Stimulated activated CD8-positive, alpha-beta memory T cell treated with anti-CD3 and anti-CD28 coated beads, Interleukin-2, amount 100 ng/mL, for 48 hours (primary cell): Measurements from ENCODE around the gene PPP1R18.

ENCODE experiments used
- DNase-seq, 2 donors: peaks; one replicate each; pipeline ENCODE4 v3.0.0-alpha.2; 2020; ENCODE audit warnings: low read depth in 2 of 2

Gene PPP1R18

DNA sequence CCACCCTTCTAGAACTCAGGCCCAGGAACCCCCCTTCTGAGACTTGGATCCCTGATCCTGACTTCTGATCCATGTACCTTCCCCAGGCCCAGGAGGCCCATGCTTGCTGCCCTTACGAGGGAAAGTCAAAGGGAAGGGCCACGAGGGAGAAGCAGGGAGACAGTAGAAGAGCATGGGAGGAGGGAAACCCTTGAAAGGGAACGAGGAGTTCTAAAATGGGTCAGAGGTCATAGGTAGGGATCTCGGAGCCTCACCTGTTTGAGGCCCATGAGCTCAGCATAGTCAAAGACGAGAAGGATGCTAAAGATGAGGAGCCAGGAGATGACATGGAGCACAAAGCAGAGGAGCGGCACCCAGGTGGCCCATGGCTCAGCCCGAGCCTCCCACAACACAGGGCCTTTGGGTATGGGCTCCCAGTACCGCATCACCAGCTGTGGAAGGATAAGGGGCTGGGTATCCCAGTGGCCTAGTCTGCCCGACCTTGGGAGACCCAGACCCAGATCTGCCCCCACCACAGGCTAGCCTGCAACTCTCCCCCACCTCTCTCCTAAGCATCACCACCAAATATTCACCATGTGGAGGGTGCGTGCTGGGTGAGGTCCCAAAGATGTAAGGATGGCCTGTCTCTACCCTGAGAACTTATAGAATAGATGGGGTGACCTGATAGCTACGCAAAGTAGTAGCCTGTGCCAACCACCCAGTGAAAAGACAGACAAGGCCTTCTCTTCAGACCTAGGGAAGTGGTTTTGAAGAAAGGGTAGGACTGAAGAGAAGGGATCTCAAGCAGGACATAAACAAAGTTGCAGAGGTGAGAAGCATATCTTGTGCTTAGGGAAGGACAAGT lies 2.8 kb upstream of the PPP1R18 start:
- no peak for DNase-seq

DNA sequence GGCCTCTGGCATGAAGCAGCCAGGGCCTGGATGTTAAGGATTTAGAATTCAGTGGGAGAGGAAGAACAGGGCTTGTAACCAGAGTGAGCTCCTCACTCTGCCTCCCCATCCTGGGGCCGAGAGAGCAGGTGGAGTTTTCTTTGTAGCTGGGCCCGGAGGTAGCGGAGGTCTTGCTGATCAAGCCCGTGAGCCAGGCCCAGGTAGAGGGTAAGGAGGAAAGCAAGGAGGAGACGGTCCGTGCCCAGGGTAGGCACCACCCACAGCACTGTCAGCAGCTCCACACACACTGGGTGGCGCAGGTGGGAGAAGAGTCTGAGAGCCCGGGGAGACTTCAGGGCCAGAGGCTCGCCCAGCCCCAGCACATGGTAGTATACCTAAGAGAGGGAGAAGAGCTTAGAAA lies 2.1 kb upstream of the PPP1R18 start:
- DNase-seq, result no peak

DNA sequence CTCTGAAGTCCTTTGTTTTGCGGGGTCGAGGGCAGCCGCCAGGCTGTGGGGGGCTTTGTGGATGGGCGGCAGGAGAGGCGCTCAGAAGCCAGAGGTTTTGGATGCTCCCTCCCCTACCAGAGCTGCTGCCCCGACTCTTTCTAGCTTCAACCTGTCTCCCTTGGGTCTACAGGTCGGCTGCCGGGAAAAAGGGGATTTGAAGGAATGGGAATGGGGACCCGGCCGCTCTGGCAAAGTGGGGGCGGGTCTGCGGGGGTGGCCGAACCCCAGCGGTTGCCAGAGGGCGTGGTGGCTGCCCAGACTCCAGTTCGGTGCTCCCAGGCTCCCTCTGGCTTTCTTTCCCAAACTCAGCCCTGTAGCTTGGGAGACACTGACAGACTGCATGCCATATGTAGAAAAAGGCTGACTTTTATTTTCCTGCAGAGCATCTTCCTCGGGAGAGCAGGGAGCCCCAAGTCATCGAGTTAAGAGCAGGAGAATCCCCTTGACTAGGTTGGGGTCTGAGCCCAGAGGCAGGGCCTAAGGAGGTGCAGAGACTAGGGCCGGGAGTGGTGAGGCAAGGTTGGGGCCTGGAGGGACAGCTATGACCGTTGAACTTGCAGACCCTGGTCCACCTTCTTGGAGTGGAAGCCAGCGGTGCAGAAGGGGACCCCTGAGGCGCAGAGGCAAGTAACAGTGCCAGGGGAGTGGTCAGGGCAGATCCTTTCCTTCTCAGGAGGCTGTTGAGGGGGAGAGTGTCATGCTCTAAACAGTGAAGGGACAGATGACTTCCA lies 1.4 kb upstream of the PPP1R18 start:
- DNase-seq, result no peak

DNA sequence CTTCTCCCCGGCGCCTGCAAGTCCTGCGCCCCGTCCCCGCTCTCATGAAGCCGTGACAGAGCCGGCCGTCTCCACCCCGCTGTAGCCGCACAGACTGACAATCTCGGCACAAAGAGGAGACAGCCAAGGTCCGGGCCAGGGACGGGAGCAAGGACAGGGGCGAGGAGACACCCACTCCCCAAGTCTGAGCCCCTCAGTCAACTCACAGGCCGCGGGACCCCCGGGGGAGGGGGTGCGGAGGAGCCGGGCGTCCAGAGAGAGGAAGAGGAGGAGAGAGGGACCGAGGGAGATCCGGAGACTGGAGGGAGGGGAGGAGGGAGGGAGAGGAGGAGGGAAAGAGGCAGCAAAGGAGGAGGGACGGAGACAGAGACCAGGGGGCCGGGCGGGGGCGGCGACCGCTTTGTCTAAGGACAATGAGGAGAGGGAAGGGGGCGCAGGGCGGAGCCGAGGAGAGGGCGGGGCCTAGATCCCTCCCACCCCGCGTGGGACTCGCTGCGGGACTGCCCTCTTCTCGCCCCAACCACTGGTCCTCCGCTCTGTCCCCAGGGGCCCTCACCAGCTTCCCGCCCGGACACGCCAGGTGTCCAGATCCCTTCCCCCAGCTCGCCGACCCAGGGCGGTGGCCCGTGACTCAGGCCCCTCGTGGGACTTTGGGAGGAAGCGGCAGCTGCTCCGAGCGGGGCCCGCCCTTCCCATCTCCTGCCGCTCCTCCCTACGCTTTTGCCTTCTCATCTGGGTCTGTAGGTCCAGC lies 638 bp upstream of the PPP1R18 start:
- peak; percentile 85 to 87 for DNase-seq

DNA sequence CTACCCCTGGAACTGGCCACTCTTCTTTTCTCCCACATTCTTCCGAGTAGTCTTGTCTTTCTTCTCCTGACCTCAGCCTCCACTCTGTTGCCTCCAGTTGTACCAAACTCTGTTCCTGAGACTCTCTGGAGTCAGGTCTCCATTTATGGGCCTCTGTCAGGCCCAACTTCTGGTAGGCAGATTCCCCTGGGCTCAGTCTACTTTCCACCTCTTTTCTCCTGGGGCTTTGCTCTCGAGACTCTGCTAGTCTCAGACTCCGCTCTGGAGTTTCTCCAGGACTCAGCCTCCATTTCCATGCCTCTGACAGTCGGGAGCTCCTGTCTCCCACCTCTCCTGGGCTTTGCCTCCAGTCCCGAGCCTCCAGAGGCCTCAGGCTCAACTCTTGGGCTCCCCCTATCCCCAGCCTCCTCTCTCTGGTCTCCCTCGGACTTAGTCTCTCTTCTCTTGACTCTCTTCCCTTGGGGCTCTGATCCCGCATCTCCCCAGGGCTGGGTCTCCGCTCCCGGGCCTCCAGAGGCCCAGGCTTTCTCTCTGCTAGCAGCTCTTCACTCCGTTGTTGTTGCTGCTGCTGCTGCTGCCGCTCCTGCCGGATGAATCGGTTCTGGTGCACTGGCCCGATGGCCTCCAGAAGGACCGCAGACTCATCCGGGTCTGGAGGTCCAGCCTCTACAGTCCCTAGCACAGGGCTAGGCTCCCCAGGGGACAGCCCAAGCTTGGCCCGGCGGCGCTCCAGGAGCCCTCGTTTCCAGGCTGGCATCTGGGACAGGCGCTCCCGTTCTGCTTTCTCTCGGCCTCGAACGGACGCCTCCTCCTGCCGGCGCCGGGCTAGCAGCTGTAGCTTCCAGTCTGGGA lies 1.1 kb downstream of the PPP1R18 start:
- DNase-seq, result no peak

DNA sequence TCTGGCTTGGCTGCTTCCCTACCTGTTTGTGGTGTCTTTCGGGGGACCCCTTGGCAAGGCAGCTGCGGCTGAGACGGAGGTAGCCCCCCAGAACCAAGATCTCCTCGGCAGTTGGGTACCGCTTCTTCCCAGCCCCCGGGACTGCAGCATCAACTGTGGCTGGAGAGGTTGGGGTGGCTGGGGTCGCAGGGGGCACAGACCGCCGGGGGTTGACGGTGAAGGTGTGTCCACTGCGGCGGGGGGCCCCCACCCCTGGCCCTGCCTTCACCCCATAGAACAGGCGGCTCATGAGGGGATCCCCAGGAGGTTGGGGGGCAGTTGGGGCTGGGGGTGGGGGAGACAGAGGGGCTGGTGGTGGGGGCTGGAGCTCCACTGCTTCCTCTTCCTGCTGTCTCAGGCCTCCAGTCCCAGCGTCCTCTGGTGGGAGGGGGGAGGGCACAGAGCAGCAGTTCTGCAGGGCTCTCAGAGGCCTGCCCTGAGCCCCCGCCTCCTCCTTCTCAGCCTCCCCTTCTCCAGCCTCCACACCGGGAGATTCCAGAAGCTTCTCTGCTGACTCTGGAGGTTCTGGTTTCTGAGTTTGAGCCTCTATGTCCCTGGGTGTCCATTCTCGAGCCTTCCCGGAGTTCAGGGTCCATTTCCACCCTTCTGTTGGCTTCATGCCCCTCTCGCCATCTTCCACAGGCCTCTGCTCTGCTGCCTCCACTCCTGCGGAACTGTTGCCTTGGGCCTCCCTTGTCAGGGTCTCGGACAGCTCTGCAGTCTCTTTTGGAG lies 1.9 kb downstream of the PPP1R18 start:
- DNase-seq, result peak in 1 of 2 donors; percentile 49

DNA sequence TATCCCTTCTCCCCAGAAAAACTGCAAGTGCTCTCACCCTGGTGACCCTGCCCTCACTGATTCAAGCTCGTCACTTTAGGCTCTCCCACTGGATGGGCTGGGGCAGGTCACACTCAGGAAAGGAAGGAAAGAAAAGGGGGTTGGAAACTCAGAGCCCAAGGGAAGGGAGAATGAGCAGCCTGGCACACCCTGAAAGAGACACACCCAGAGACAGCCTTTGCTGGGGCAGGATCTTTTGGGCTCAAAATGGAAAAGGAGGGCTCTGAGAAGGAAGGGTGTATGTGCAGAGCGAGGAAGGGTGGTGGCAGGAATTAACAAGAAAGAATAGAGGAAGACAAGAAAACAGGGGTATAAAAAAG lies 2.5 kb downstream of the PPP1R18 start:
- DNase-seq, result no peak

DNA sequence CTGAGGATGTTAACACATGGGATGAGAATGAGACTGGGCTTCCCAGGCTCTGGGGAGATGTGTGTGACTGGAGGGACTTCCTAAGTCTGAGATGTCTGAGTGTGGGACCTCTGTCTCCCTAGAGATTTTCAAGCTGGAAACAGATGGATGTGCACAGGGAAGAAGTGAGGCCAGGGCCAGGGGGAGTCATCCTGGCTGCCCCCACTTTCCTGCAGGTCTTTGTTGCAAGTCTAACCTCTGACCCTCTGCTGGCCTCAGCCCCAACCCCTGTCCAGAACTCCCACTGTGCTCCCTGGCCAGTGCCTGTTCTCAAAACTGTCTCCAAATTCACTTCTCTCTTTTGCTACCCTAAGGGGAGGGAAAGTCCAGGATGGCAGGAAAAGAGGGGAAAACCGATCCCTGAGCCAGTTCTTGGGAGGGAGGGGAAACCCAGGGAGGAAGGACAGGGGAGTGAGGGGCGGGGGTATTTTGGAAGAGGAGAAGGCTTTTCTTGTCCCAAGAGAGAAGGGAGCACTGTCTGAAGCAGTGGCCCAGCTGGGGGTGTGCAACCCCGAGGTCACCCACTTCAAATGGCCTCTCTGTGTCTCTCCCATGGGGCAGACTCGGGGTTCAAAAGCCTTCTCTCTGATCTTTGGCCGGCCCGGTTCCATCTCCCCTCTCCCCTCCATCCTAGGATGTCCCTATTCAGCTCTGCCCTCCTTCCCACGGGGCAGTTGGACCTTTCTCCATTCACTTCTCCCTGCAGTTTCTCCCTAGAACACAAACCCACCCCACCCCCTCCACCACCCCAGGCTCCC lies 3.1 kb downstream of the PPP1R18 start:
- DNase-seq, result no peak

DNA sequence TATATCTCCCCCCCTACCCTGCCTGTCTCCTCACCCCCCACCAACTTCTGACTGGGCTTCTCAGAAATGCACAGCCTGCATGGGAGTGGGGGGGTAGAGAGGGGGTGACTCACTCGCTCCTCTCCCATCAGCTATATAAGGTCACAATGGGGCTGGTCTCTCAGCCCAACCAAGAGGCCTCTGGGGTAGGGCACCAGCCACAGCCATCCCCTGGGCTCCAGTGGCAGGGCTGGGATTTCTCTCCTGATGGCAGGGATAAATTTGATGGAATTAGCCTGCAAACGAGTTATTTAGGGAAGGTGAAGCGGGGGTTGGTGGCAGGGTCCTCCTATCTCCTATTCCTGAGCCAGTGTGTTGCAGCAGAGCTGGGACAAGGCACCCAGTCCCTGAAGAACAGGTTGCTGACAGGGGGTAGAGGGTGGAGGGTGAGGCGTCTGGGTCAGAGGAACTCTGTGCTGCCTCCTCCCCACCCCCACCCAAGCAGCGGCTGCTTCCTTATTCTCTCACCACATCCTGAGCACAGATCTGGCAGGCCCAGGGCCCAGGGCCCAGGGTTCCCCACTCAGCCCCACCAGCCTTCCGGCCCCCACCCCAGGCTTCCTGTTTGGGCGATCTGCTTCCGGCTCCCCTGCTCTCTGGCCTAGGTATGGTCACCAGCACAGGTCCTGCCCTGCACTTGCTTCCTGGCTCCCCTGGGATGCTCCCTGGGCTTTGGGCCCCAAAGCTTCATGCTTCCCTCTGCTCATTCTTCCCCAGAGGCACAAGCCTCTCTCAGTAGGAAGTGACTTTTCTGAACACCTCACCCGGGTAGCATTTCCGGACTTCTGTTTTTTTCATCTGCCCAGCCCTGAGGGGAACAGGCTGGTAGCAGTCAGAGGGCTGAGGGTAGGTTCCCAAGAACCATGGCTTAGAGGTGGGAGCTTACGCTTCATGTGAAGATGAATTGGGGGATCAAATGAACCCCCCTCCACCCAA lies 4.0 kb downstream of the PPP1R18 start:
- peak; percentile 79 to 82 for DNase-seq

DNA sequence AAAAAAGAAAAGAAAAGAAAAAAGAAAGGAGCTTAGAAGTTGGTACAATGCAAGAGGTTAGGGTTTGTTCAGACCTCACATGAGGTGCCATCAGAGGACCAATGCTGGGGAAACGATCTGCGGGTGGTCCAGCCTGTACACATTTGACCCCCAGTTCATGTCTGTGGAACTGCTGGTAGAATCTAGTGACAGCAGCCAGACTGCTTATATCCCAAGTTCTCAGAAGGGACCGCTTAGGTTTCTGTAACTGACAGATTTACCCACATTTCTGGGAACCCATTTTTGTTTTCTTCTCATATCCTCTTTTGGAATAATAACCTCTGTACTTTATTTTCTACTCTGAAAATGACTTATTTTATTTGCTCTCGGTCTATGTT lies 4.7 kb downstream of the PPP1R18 start:
- DNase-seq, result no peak

DNA sequence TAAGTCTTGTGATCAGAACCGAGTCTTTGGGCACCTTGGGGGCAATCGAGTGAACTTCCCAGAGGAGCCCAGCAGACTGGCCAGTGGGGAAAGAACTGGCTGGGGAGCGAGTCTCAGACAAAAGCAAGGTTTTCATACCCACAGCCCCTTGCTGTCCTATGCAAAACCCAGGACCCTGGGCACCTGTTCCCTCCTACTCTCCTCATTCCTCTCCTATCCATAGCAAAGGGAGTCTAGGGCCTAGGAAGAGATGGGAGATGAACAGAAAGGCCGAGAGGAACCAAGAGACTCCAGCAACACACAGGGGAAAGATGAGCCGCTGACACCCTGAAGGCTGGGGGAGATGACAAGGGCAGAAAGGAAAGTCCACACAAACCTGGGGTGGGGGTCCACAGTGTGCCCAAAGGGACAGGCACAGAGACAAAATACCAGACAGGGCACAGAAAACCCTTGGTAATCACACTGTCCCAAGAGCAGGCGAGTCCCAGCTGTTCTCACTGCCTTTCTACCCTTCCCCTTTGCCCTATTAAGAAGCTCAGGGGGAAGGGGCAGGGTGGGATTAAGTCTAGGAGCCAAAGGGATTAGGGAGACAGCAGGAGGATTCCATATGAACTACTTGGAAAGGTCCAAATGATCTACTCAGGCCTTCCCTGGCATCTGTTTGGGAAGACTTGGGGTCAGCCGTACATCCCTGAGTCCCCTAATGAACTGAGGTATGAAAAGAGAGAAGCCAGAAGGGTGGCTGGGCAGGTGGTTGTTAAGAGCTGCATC lies 6.5 kb downstream of the PPP1R18 start:
- DNase-seq, result no peak

DNA sequence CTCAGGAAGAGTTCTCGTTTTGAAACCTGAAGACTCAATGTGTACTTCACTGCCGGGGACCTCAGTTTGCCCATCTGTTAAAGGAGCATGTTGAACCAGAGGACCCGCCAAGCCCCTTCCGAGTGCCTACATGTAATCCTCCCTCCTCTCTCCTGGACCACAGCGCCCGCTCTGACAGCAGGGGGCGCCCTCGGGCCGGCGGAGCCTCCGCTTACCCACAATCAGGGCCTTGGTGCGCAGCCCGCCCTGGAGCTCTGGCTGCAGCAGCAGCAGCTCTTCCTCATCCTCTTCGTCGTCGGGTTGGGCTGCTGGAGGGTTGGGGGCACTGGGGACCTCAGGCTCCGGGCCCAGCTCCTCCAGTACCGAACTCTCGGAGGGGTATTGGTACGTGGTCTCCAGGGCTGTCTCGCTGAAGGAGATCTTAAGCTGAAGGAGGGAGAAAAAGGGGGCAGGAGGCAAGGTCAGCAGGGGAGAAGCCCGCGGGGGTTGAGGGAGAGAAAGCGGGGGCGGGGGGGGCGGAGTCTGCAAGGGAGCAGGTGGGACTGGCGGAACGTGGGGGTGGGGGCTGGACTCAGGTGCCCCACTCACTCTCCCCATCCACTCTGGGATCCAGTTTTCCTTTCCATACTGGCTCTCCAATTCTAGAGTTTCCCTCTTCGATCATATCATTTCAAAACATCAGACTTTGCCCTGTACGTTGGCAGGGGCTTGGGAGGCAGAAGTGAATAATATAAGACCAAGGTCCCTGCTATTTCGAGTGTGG lies 7.3 kb downstream of the PPP1R18 start:
- DNase-seq, result peak; percentile 88 to 89

DNA sequence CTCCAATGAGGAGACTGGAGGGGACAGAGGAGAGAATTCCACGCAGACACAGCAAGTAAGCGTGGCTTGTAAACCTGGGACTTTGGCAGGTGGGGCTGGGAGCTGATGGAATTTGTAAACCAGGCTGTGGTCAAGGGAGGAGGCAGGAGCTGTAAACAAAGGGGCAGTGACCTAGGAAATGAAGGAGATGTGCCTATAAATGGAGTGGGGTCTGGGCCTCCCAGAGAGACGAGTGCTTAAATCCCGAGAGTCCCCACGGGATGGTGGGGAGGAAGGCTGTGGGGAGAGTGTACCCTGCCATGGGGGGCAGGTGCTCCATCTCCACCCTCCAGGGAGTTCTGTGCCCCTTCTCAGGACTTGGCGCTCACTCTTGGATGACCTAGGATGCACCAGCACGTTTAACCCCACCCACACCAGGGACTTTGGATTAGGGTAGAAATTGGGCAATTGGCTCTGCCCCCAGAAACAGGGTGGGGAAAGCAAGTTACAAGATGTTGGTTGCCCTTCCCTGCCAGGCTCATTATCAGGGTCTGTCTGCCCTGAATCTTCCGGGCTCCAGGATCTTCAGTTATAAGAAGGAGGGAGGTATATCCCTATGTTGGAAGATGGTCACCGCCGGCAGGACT lies 9.7 kb downstream of the PPP1R18 start:
- no peak for DNase-seq

DNA sequence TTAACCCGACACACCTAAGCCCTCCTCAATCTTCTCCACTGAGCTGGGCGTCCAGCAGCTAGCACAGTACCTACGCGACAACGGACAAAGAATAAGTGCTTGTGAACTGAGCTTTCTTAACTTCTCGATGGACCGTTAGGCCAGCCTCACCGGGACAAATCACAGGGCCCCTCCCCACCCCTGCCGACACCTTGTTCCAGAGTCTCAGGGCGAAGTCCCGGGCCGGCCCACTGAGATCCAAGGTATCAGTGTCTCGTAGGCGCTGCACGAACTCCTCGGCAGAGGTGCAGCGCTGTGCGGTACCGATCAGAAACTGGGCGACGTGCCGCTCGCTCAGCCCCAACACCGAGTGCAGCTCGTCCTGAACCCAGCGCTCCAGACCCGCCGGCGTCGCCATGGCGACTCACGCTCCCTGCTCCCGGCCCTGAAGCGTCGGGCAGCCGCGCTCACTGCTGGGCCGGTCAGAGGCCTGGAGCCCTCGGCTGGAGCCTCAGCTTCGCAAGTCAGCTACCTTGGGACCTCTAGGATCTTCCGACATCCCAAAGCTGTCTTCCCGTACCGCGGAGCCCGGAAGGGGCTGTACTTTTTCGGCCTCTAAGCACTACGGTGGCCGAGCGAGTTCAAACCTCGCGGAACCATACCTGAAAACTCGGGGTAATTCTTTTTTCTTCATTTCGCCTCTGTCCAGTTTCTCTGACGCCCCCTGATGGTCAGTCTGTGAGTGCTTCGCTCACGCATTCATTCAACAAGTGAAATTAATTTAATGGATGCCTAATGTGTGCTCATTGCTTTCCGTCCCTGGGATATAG lies 13.8 kb downstream of the PPP1R18 start, which contains the start of gene DHX16:
DHX16 (minus strand) TSS at position 562 of the 809 bp plus-strand sequence; CDS start at position 397, 165 bp downstream.
- DNase-seq, result peak; percentile 82 to 86

DNA sequence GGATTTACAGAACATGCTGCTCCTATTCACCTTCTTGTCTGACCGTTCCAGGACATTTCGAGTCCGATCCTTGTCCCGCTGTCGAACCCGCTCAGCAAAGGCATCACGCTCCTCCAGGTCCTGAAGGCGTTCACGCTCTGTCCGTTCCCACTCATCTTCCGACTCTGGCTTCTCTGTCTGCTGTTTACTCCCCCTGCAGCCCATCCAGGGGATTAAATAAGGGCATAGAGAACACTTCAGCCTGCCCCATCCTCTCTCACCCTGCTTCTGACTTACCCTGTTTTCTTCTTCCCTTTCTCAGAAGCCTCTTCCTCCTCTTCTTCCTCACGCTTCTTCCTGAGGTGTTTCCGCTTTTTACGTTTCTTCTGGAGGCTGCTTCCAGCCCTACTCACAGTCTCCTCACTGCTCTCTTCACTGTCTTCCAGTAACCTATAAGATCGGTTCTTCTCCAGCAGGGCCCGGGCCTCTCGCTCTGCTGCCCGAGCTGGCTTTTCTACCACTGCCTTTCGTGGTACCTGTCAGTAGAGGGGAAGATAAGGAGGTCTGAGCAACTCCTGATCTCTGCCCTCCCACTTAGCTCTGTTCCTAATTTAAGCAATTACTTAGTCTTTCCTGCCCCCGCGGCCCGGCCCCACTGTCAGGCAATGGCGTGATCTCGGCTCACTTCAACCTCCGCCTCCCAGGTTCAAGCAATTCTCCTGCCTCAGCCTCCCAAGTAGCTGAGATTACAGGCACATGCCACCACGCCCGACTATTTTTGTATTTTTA lies 15.5 kb downstream of the PPP1R18 start:
- no peak for DNase-seq
